ENCODE results near the gene GMCL2.
"Not testable (repeated sequence)": the region's sequence is repeated elsewhere in the genome, so short reads cannot be mapped to it uniquely, and the experiment has no call there.

Gene GMCL2

DNA sequence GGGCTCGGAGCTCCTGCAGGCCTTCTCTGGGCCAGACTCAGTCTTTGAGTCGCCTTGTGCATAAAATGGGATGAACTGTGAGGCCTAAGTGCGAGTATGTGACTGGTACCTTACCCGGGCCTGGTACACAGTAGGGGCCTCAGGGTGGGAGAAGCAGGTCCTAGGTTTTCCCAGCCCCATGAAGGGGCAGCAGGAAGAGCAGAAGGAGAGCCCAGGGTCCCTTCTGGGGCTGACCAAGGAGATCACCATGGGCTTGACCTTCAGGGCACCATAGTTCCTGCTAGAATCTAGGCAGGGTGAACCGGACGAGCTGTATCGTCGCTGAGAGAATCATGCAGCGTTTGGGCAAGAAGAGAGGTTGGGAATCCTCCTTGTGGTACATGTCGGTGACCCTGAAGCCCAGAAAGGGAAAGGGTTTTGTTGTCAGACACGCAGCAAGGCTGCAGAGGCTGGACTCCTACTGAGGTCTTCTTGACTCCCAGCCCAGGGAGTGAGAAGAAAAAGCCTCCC is 45.8 kb upstream of the GMCL2 start:
- no peak for TF ChIP-seq ZFX (IDR thresholded peaks at IDR 0.05)
- TF ChIP-seq CTCF (conservative IDR thresholded peaks at IDR 0.05) = no peak
- peak overlapping the region; percentile 88 for H3K27ac ChIP-seq

GRCh38 chr5:178232124-178232919 is 45.2 kb upstream of the GMCL2 start, which contains the start of gene PHYKPL:
Gene PHYKPL (minus strand): TSS chr5:178232802. CDS start chr5:178232550, 252 bp downstream.
- peak within 1 kb of the TSS; percentile 88 for H3K27ac ChIP-seq
- TF ChIP-seq ZFX (IDR thresholded peaks at IDR 0.05) = peak; percentile 93
- TF ChIP-seq CTCF (conservative IDR thresholded peaks at IDR 0.05) = no peak

DNA sequence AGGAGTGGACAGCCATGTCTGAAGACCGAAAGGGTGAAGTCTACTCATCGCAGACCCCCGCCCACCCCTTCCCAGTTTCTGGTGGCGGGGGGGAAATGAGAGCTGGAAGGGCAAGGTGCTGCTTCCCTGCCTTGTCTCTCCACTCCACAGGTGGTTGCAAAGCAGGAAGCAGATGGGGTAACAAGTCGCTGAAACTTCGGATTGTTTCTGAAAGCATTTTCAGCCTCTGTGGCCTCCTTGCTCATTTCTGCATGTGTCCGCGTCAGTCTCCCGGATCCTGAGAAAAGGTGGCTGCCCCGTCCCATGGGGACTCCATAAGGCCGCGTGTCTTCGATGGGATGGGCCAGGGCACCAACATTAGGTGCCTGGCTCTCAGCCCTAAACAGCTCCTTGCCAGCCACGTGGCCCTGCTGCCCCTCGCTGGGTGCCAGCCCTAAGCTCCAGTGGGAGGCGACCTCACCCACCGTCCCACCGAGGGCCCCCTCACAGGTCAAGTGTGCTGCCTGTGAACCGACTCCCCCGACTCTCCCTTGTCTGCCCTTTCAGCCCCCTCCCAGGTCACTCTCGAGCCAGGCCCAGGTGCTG is 44.5 kb upstream of the GMCL2 start:
- H3K27ac ChIP-seq = peak overlapping the region; percentile 88

GRCh38 chr5:178230879-178231538 is 43.8 kb upstream of the GMCL2 start:
- TF ChIP-seq CTCF (conservative IDR thresholded peaks at IDR 0.05) (no peak), ZFX (IDR thresholded peaks at IDR 0.05) (no peak)
- peak overlapping the region; percentile 88 for H3K27ac ChIP-seq

More for the DNA sequence above, 44.5 kb upstream of the GMCL2 start:
- TF ChIP-seq CTCF (conservative IDR thresholded peaks at IDR 0.05) (no peak), ZFX (IDR thresholded peaks at IDR 0.05) (no peak)

DNA sequence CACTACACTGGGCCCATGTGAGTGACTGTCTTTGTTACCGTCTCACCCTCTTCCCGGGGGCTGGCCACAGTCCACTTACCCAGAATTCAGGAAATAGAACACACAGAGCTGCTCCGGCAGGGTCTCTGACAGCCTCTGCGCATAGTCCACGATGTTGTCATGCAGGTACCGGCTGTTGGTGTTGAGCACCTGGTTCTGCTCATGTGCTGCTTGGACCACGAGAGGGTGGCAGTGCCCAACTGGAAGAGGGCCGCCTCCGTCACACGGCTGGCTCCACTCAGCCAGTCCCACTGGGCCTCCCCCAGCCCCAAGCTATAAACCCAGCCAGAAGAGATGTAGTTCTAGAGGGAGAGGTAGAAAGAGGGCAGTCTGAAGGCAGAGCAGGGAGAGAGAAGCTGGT is 42.7 kb upstream of the GMCL2 start:
- TF ChIP-seq CTCF (conservative IDR thresholded peaks at IDR 0.05) = no peak
- no peak for TF ChIP-seq ZFX (IDR thresholded peaks at IDR 0.05)
- no peak overlapping the region for H3K27ac ChIP-seq

DNA sequence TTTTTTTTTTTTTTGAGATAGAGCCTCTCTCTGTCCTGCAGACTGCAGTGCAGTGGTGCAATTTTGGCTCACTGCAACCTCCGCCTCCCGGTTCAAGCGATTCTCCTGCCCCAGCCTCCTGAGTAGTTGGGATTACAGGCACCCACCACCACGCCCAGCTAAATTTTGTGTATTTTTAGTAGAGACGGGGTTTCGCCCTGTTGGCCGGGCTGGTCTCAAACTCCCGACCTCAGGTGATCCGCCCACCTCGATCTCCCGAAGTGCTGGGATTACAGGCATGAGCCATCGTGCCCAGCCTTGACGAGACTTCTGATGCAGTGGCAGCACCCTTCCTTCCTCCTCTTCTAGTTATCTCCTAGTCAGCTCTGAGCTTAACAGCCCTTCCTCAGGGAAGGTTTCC is 41.9 kb upstream of the GMCL2 start:
- not testable (repeated sequence) for H3K27ac ChIP-seq

GRCh38 chr5:178228609-178229008 is 41.4 kb upstream of the GMCL2 start:
- TF ChIP-seq CTCF (conservative IDR thresholded peaks at IDR 0.05) = no peak
- no peak for TF ChIP-seq ZFX (IDR thresholded peaks at IDR 0.05)

More at GRCh38 chr5:178228609-178229008, 41.4 kb upstream of the GMCL2 start:
- no peak overlapping the region for H3K27ac ChIP-seq

All from C4-2B (cell line).